Measurements from ENCODE around the gene HAND1.

DNA sequence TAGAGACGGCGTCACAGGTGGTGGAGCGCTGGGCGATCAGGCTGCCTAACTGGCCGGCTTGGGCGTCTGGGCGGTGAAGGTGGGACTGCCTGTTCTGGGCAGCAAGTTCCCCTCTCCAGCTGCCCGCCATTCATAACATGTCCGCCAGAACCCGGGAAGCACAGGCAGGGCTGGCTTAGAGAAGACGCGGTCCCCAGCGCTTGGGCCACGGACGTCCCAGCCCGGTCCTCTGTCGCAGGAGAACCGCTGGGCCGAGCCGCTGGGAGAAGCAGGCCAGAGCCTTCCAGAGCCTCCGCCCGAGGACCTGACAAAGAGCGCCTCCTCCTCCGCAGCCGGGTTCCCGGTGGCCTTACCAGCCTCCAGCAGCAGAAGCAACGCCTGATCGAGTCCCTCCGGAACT, 15.2 kb upstream of the HAND1 start:
- TF ChIP-seq SUZ12 (IDR thresholded peaks at IDR 0.05; ENCODE audit: extremely low read depth, insufficient read depth, insufficient read length) (no peak), YY1 (IDR thresholded peaks at IDR 0.05; ENCODE audit: insufficient read depth, insufficient read length) (no peak)

All from NT2/D1 (cell line).